Fibroblast of skin of left biceps (primary cell): ENCODE measurements around the gene LILRB3.
"Not testable (repeated sequence)": the region's sequence is repeated elsewhere in the genome, so short reads cannot be mapped to it uniquely, and the experiment has no call there.

Experiments used
- DNase-seq, 2 experiments: peaks; one replicate each; pipeline ENCODE4 v3.0.0-alpha.2; 2013; ENCODE audit warnings: low read depth in 2 of 2

LILRB3 gene

GRCh38 chr19:54209811-54210494 is 12.9 kb downstream of the LILRB3 start:
- peak; percentile 88 for DNase-seq

GRCh38 chr19:54209058-54209810 is 13.6 kb downstream of the LILRB3 start:
- DNase-seq, result no peak

DNA sequence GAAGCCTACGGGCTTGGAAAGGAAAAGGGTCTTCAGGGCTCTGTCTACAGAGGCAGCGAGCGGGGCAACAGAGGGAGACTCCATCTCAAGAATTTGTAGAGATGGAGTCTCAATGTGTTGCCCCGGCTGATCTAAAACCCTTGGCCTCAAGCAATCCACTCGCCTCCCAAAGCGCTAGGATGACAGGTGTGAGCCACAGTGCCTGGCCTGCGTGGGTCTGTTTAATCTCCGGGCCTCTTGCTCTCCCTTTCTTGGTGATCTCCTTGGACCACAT is 14.1 kb downstream of the LILRB3 start:
- DNase-seq, result no peak

DNA sequence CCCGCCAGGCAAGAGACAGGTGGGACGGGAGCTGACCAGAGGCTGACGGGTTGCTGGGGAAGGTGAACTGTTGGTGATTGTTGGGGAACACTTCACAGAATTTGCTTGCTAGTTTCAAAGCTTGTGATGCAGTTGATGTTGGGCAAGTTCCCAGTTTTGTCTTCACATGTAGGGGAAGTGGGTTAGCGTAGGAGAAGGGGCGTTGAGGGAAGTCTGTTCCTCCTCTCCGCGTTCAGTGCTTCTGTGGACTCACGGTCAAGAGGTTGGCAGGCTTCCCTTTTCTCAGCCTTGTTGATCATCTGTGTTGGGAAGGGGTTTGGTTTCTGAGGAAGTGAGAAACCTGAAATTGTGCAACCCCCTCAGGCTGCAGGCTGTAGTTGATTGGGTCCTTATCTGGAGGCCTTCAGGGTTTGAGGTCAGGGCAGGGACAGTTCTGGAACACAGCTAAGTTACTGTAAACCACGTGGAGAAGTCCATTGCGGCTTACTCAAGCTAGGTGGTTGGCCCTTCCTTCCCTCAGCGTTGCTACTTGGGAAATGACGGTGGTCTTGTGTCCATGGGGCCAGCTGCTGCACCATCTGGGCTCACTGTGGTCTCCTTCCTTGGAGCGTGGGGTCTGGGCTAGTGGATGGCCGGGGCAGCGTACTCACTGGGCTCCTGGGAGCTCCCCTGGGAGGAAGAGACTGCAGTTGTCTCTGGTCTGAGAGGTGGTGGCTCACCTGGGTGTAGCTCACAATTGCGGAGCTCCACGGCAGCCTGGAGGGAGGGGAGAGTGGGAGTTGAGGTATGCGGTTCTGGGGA is 14.6 kb downstream of the LILRB3 start:
- DNase-seq, result no peak

DNA sequence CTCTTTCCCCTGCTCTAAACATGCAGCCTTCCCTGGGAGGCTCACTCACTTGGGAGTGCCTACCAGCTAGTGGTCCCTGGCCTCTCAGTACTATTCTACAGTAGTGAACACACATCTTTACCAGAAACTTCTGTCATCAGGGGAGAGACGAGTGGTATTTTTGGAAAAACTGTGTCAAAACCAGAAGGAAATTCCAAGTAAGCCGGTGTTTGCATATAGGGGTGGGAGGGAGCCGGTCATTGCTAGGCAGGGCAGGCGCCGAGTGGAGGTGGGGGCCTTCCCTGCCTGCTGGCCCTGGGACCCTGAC is 15.2 kb downstream of the LILRB3 start:
- DNase-seq, result no peak

DNA sequence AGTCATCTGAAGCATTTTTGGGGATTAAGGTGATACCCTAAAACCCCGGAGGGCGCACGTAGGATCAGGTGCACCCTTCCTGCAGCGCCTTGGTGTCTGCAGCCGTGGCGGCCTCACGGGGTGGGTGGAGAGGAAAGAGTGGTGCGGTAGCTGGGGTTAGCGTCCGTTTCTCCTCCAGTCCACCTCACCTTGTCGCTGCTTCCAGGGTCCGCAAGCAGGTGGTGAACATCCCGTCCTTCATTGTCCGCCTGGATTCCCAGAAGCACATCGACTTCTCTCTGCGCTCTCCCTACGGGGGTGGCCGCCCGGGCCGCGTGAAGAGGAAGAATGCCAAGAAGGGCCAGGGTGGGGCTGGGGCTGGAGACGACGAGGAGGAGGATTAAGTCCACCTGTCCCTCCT is 15.6 kb downstream of the LILRB3 start:
- not testable (repeated sequence) for DNase-seq

DNA sequence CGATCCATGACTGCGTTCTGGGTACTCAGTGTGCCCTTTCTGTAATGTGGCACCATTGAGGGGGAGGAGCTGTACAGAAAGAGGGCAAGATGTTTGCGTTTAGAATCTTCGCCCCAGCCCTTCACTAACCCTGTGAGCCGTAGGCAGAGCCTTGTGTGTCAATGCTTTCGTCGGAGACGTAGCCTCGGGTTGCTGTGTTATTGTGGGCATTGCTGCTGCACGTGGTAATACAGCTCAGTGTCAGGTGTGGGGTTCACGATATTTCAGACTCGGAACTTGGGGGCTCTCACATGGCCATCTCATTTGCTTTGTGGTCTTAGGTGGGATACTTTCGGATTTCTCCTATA is 16.0 kb downstream of the LILRB3 start:
- no peak for DNase-seq

DNA sequence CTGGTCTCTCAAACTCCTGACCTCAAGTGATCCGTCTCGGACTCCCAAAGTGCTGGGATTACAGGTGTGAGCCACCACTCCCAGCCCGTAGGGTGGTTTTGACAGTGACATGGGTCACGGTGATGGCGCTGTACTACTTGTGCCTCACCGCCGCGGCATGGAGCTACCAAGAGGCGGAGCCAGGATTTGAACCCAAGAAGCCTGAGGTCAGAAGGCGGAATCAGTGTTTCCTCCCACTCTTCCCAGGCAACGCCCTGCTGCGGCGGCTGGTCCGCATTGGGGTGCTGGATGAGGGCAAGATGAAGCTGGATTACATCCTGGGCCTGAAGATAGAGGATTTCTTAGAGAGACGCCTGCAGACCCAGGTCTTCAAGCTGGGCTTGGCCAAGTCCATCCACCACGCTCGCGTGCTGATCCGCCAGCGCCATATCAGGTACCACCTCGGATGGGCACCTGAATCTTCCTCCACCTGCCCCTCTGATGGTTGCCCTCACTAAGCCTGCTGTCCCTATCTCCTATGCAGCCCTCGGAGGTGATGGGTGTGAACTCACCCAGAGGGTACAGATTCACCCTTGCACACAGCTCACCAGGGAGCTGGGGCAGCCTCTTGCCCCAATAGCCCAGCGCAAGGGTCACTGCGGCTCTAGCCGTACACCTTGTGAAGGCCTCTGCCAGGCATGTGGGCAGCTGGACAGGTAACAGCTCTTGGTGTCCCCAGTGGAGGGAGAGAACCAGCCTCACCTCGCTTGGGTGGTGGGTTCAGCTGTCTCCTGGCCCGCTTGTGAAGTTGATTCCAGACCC is 16.6 kb downstream of the LILRB3 start:
- DNase-seq, result no peak

GRCh38 chr19:54204767-54205468 is 17.9 kb downstream of the LILRB3 start:
- DNase-seq, result no peak

- DNase-seq, result no peak
Observed at GRCh38 chr19:54203151-54203611, 19.6 kb downstream of the LILRB3 start.

DNA sequence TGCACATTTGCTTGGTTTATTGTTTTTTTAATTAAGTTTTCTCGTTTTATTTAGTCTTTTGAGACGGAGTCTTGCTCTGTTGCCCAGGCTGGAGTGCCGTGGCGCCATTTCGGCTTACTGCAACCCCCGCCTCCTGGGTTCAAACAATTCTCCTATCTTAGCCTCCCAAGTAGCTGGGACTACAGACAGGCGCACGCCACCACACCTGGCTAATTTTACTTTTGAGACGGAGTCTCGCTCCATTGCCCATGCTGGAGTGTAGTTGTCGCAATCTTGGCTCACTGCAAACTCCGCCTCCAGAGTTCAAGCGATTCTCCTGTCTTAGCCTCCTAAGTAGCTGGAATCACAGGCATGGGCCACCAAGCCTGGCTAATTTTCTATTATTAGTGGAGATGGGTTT is 20.8 kb downstream of the LILRB3 start:
- DNase-seq, result no peak

- no peak for DNase-seq
Observed at GRCh38 chr19:54201172-54201701, 21.6 kb downstream of the LILRB3 start.

DNA sequence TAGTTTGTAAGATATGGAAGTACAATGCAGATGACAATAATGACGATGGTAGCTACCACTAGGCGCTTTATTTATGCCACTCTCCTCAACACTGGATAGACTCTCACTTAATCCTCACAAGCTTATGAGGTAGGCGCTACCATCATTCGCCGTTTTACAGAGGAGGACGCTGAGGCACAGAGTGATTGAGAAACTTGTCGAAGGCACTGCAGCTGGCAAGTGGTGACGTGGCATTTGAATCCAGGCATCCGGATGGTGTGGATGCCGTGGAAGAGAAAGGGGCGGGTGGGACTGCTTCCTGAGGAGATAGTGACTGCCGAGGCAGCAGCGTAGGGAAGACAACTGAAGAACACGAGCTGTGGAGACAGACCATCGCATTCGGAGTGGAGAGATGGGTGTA is 23.4 kb downstream of the LILRB3 start:
- no peak for DNase-seq

DNA sequence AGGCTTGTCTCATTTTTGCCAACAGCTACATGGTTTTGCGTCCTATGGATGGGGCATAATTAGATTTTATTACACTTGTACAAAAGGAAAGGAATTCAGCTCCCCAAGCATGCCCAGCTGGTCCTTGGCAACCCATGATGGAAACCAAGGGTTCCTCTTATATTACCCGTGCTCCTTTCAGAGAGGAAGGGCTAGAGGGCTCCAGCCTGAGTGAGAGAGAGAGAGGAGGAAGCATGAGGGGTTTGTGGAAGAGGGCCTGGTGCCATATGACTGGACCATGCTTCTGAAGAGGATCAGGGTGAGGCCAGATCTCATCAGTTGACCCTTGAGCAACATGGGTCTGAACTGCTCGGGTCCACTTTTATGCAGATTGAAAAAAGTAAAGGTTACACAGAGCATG is 25.7 kb downstream of the LILRB3 start:
- DNase-seq, result no peak

- DNase-seq, result no peak
Observed at GRCh38 chr19:54196536-54196935, 26.3 kb downstream of the LILRB3 start.

DNA sequence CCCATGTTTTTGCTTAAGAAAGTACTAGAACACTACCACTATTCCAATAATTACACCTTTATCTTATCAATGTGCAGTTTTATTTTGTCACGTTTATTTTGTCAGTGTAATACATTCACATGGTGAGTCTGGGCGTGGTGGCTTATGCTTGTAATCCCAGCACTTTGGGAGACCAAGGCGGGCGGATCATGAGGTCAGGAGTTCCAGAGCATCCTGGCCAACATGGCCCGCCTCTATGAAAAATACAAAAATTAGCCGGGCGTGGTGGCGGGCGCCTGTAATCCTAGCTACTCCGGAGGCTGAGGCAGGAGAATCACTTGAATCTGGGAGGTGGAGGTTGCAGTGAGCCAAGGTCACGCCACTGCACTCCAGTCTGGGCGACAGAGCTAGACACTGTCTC is 28.3 kb downstream of the LILRB3 start:
- DNase-seq, result not testable (repeated sequence)

DNA sequence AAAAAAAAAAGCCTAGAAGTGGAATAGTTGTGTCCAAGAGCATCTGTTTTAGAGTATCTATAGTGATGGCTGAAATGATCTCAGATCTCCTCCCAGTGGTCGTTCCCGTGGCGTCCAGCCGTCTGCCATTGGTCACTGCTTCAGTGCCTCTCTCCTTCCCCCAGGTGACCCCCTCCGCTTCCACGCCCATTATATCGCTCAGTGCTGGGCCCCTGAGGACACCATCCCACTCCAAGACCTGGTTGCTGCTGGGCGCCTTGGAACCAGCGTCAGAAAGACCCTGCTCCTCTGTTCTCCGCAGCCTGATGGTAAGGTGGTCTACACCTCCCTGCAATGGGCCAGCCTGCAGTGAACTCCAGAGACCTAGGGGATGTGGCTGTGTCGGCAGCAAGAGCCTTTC is 29.8 kb downstream of the LILRB3 start:
- DNase-seq, result no peak

GRCh38 chr19:54191811-54192453 is 30.9 kb downstream of the LILRB3 start:
- no peak for DNase-seq

- DNase-seq, result peak; percentile 40 to 55
Observed at GRCh38 chr19:54191011-54191810, 31.6 kb downstream of the LILRB3 start, which contains the start of gene TSEN34. Gene TSEN34, plus strand, starts transcription at chr19:54191308. Its CDS starts 57 bp downstream, at chr19:54191365.

DNA sequence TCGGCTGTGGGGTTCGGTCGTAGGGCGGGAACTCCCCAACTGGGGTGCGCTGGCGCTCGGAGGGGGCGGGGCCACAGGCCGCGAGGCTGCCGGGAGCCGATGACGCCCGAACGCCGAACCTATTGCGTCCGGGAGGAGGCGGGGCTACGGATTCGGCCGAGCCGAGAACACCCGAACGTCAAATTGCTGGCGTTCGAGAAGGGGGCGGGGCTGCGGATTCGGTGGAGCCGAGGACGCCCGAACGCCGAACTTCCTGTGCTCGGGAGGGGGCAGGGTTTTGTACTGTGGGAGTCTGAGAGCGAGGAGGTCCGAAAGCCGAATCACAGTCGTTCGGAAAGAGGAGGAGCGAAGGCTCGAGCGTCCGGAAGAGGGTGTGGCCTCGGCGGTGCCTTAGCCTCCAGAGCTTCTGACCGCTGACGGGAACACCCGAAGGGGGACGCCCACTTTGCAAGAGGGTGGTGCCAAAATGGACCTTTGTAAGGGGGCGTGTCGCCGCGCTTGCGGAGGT is 32.2 kb downstream of the LILRB3 start:
- DNase-seq, result peak; percentile 99
